ENCODE data around the gene ITFG2. TPM values are rescaled to one million over a fixed set of nuclear protein-coding genes. Genes with fewer than 3 reads are reported as not detected.

Gene ITFG2
- total and polyA plus RNA-seq, 2 donors (not counting 3 experiments of a cell fraction or from before 2014, with no cell fraction given), result 25.0 to 31.9 TPM

GRCh38 chr12:2785017-2785416 is 27.5 kb upstream of the ITFG2 start:
- POLR2A ChIA-PET, result no interaction called here
- peak; percentile 10 for TF ChIP-seq EZH2 (IDR thresholded peaks at IDR 0.05; ENCODE audit: borderline replicate concordance, low read depth, low read length, severe bottlenecking)
- TF ChIP-seq POLR2AphosphoS5 (IDR thresholded peaks at IDR 0.05; ENCODE audit: insufficient read depth, low read depth, low read length), result no peak
- Histone ChIP-seq H3K9me1 (replicated peaks; ENCODE audit: control insufficient read depth, extremely low read depth, insufficient read depth, low read length) (no peaks in the 10 kb centered on the region), H3K36me3 (ENCODE audit: control insufficient read depth in 2 of 2, extremely low read depth in 1 of 2, insufficient read depth in 2 of 2, low read length in 2 of 2) (no peaks in the 10 kb centered on the region), H3K9me3 (replicated peaks; ENCODE audit: control insufficient read depth, insufficient read depth, low read length) (no peaks in the 10 kb centered on the region), H3K9ac (replicated peaks; ENCODE audit: extremely low read depth, insufficient read depth, low read length) (no peak overlapping the region), H3K27me3 (ENCODE audit: control insufficient read depth in 2 of 2, insufficient read depth in 2 of 2, low read length in 2 of 2) (peaks cover 18 to 24% of the 10 kb centered on the region in 2 experiments), H3K4me2 (ENCODE audit: insufficient read depth, low read length) (no peak overlapping the region), H3K27ac (ENCODE audit: insufficient read depth, low read depth, low read length) (no peak overlapping the region), H3K4me1 (ENCODE audit: control insufficient read depth, extremely low read depth, insufficient read depth, low read length) (no peaks in the 10 kb centered on the region), H3K79me2 (ENCODE audit: control insufficient read depth, insufficient read depth, low read length) (no peaks in the 10 kb centered on the region), H4K20me1 (replicated peaks; ENCODE audit: control insufficient read depth, extremely low read depth, insufficient read depth, low read length) (no peaks in the 10 kb centered on the region), H2AFZ (ENCODE audit: low read depth, low read length) (no peak overlapping the region), H3K4me3 (replicated peaks in 1 of 3; ENCODE audit: insufficient read depth in 1 of 3, low read depth in 1 of 3, low read length in 3 of 3) (no peak overlapping the region)
- DNase-seq (ENCODE audit: low read depth, low spot score), result no peak
- FAIRE-seq, result no peak
- intact Hi-C loops (cut with micrococcal nuclease) (loop anchor here (2.0 to 10.0 kb wide), 3 partner anchors 44 to 200 kb away; no protein-coding TSS in a partner anchor), dilution Hi-C loops (cut with MboI; ENCODE audit: extremely low pct_ligation_motif_present, low sequenced_read_pairs) (no loop called here)
- no TSS peak for BruUV-seq (replicated peaks)
- CTCF ChIA-PET, result interaction anchor here (1.1 to 4.2 kb wide), 6 partner anchors 29 to 724 kb away, joined by 3 to 38 read pairs (median 12); partner anchors contain the start of gene ITFG2

GRCh38 chr12:2791089-2791488 is 21.4 kb upstream of the ITFG2 start:
- DNase-seq (ENCODE audit: low read depth, low spot score) (no peak), FAIRE-seq (no peak)
- Histone ChIP-seq H4K20me1 (replicated peaks; ENCODE audit: control insufficient read depth, extremely low read depth, insufficient read depth, low read length) (no peaks in the 10 kb centered on the region), H3K9me1 (replicated peaks; ENCODE audit: control insufficient read depth, extremely low read depth, insufficient read depth, low read length) (no peaks in the 10 kb centered on the region), H3K4me3 (replicated peaks in 1 of 3; ENCODE audit: insufficient read depth in 1 of 3, low read depth in 1 of 3, low read length in 3 of 3) (no peak overlapping the region), H3K27ac (ENCODE audit: insufficient read depth, low read depth, low read length) (no peak overlapping the region), H3K4me2 (ENCODE audit: insufficient read depth, low read length) (no peak overlapping the region), H3K27me3 (ENCODE audit: control insufficient read depth in 2 of 2, insufficient read depth in 2 of 2, low read length in 2 of 2) (peaks cover 5 to 14% of the 10 kb centered on the region in 2 experiments), H3K79me2 (ENCODE audit: control insufficient read depth, insufficient read depth, low read length) (peaks cover 5% of the 10 kb centered on the region), H2AFZ (ENCODE audit: low read depth, low read length) (no peak overlapping the region), H3K4me1 (ENCODE audit: control insufficient read depth, extremely low read depth, insufficient read depth, low read length) (peaks cover 2% of the 10 kb centered on the region), H3K9me3 (replicated peaks; ENCODE audit: control insufficient read depth, insufficient read depth, low read length) (no peaks in the 10 kb centered on the region), H3K36me3 (ENCODE audit: control insufficient read depth in 2 of 2, extremely low read depth in 1 of 2, insufficient read depth in 2 of 2, low read length in 2 of 2) (no peaks in the 10 kb centered on the region), H3K9ac (replicated peaks; ENCODE audit: extremely low read depth, insufficient read depth, low read length) (no peak overlapping the region)
- ChIA-PET CTCF (no interaction called here), POLR2A (no interaction called here)
- BruUV-seq (replicated peaks), result no TSS peak
- no peak for TF ChIP-seq JUN (IDR thresholded peaks at IDR 0.05; ENCODE audit: borderline replicate concordance, insufficient read depth, insufficient read length, low read depth)
- TF ChIP-seq FOS (IDR thresholded peaks at IDR 0.05; ENCODE audit: borderline replicate concordance, insufficient read depth, low read length), result no peak
- TF ChIP-seq POLR2A (IDR thresholded peaks at IDR 0.05; ENCODE audit: low read depth, low read length), result no peak
- TF ChIP-seq POLR2AphosphoS5 (IDR thresholded peaks at IDR 0.05; ENCODE audit: insufficient read depth, low read depth, low read length), result no peak
- TF ChIP-seq MYC (IDR thresholded peaks at IDR 0.05; ENCODE audit: low read depth, low read length), result no peak
- no peak for TF ChIP-seq CTCF (IDR thresholded peaks at IDR 0.05; ENCODE audit: extremely low read depth in 1 of 2, insufficient read depth in 1 of 2, low read depth in 1 of 2, low read length in 2 of 2)
- no peak for TF ChIP-seq MAX (IDR thresholded peaks at IDR 0.05; ENCODE audit: insufficient read depth, insufficient read length)
- TF ChIP-seq GATA2 (IDR thresholded peaks at IDR 0.05; ENCODE audit: insufficient read depth, insufficient read length, low read depth, low read length), result no peak
- TF ChIP-seq EZH2 (IDR thresholded peaks at IDR 0.05; ENCODE audit: borderline replicate concordance, low read depth, low read length, severe bottlenecking), result no peak
- dilution Hi-C loops (cut with MboI; ENCODE audit: extremely low pct_ligation_motif_present, low sequenced_read_pairs) (no loop called here), intact Hi-C loops (cut with micrococcal nuclease) (no loop called here)
